SK-MEL-5 (cell line): ENCODE results near the gene SCYL2. TPM values are rescaled to one million over a fixed set of nuclear protein-coding genes. Genes with fewer than 3 reads are reported as not detected.
"Not testable (repeated sequence)": the region's sequence is repeated elsewhere in the genome, so short reads cannot be mapped to it uniquely, and the experiment has no call there.

Experiments
- DNase-seq: peaks from one replicate; pipeline ENCODE4 v3.0.0-alpha.2; 2016; ENCODE audit warnings: low read depth, low spot score
- in situ Hi-C: cut with HindIII; loops from 2 replicates; pipeline ENCODE4 v1.10.0; 2016; ENCODE audit warnings: low sequenced_read_pairs, high pct_unique_total_duplicates, low pct_unique_long_range_greater_than_20kb
- total RNA-seq: library from RNA; depleted of rRNA; stranded (reverse); fragments of >200 nt; shearing (Covaris generic); gene quantifications from 2 replicates; pipeline ENCODE4 v1.2.3, GENCODE V29; 2014

Gene SCYL2
- total RNA-seq, 1 experiment from 2014 or later, result 42.1 TPM

GRCh38 chr12:100251917-100252316, 15.1 kb upstream of the SCYL2 start:
- DNase-seq, result no peak
- in situ Hi-C loops, result no loop called here

- no peak for DNase-seq
- in situ Hi-C loops, result no loop called here
Observed at GRCh38 chr12:100253437-100253836, 13.5 kb upstream of the SCYL2 start.

- in situ Hi-C loops, result no loop called here
Observed at GRCh38 chr12:100254876-100255275, 12.1 kb upstream of the SCYL2 start.

GRCh38 chr12:100258127-100258526, 8.8 kb upstream of the SCYL2 start:
- in situ Hi-C loops, result no loop called here
- DNase-seq, result no peak

More at GRCh38 chr12:100254876-100255275, 12.1 kb upstream of the SCYL2 start:
- DNase-seq, result no peak

- in situ Hi-C loops, result no loop called here
- DNase-seq, result no peak
Observed at GRCh38 chr12:100263131-100263530, 3.8 kb upstream of the SCYL2 start.

GRCh38 chr12:100265107-100265506, 1.9 kb upstream of the SCYL2 start:
- in situ Hi-C loops, DNase-seq: not testable (repeated sequence)

- in situ Hi-C loops, result no loop called here
- DNase-seq, result no peak
Observed at GRCh38 chr12:100265732-100266584, 1.0 kb upstream of the SCYL2 start.

GRCh38 chr12:100266585-100266834, 467 bp upstream of the SCYL2 start:
- in situ Hi-C loops, result no loop called here
- DNase-seq, result no peak

GRCh38 chr12:100267603-100268281, 765 bp downstream of the SCYL2 start:
- peak; percentile 13 for DNase-seq
- in situ Hi-C loops, result no loop called here

GRCh38 chr12:100268835-100269564, 2.0 kb downstream of the SCYL2 start:
- peak; percentile 21 for DNase-seq
- in situ Hi-C loops, result no loop called here

GRCh38 chr12:100273782-100274181, 6.8 kb downstream of the SCYL2 start:
- no peak for DNase-seq
- in situ Hi-C loops, result no loop called here

GRCh38 chr12:100274291-100274690, 7.3 kb downstream of the SCYL2 start:
- DNase-seq, result no peak
- in situ Hi-C loops, result no loop called here

- in situ Hi-C loops, result no loop called here
- no peak for DNase-seq
Observed at GRCh38 chr12:100279159-100279558, 12.2 kb downstream of the SCYL2 start.

GRCh38 chr12:100279607-100280244, 12.7 kb downstream of the SCYL2 start:
- peak; percentile 38 for DNase-seq
- in situ Hi-C loops, result no loop called here

- in situ Hi-C loops, DNase-seq: not testable (repeated sequence)
Observed at GRCh38 chr12:100284556-100284955, 17.6 kb downstream of the SCYL2 start.

GRCh38 chr12:100289038-100289437, 22.1 kb downstream of the SCYL2 start:
- in situ Hi-C loops, result no loop called here
- DNase-seq, result no peak

GRCh38 chr12:100290016-100290415, 23.0 kb downstream of the SCYL2 start:
- in situ Hi-C loops, result no loop called here
- DNase-seq, result peak; percentile 87

- in situ Hi-C loops, result no loop called here
- DNase-seq, result no peak
Observed at GRCh38 chr12:100293017-100293416, 26.0 kb downstream of the SCYL2 start.
